GM12872 (cell line): ENCODE data around the gene SUPT5H.

Experiments
- CTCF ChIP-seq: IDR thresholded peaks from 3 replicates; pipeline ENCODE4 v1.5.1; 2011; ENCODE audit warnings: low read depth, mild to moderate bottlenecking, low read length, moderate library complexity; ENCODE audit not compliant: insufficient read depth

The SUPT5H gene

GRCh38 chr19:39507715-39508364 lies 62.5 kb downstream of the SUPT5H start:
- no peak for TF ChIP-seq CTCF

DNA sequence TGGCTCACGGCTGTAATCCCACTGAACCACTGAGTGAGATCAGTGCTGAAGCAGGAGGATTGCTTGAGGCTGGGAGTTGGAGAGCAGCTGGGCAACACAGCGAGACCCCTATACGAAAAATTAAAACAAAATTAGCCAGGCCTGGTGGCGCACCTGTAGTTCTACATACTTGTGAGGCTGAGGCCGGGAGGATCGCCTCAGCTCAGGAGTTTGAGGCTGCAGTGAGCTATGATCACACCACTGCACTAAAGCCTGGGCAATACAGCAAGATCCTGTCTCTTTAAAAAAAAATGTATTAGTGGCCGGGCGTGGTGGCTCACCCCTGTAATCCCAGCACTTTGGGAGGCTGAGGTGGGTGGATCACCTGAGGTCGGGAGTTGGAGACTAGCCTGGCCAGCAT lies 63.2 kb downstream of the SUPT5H start:
- no peak for TF ChIP-seq CTCF

DNA sequence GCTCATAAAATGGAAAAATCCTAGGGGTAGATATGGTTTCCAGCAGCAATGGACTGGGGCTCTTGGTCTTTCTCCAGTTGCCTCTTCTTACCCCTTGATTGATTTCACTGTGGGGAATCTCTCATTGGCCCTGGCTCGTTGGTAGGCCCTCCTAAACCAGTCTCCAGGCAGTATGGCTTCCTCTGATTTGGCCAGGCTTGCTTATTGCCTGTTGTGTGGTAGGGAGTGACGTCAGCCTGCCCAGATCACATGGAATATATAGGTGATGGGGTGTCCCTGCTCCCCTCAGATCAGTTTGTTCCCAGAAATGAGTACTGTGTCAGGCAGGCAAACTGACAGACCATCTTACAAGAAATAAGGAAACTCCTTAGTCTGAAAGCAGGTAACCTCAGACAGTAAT lies 63.9 kb downstream of the SUPT5H start:
- no peak for TF ChIP-seq CTCF

DNA sequence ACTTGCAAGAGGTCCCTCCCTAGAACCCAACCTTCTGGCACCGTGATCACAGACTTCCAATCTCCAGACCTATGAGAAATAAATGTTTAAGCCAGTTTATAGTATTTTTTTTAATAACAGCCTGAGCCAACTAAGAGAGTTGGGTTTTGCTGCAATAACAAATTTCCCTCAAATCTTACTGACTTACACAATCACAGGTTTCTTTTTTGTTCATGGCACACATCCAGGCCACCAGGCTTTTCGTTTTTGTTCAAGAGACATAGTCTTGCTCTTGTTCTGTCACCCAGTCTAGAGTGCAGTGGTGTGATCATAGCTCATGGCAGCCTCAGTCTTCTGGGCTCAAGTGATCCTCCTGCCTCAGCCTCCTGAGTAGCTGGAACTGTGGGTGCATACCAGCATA lies 67.6 kb downstream of the SUPT5H start:
- no peak for TF ChIP-seq CTCF

DNA sequence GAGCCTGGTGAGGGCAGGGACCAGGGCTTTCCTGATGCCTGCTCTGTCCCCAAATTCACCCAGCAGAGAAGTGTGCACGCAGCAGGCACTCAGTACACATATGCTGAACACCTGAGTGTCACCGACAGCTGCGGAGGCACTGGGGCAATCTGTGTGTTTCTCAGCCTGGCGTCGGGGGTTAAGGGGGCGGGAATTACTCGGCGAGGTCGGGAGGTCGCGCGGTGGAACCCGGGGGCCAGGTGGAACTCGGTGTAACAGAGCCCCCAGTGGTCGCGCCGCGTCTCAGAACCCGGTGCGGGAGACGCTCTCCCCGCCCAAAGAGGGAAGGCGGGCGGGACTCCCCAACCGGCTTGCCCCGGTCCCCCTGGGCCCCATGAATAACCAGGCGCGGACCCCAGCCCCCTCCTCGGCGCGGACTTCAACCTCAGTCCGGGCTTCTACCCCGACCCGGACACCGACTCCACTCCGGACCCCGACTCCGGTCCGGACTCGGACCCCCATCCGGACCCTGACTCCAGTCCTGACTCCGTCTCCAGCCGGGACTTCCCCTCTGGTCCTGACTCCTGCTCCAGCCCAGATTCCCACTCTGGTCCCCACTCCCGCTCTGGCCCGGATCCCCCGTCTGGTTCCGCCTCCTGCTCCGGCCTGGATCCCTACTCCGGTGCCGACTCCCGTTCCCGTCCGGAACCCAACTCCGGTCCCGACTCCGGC lies 69.6 kb downstream of the SUPT5H start, which contains the start of gene SELENOV:
SELENOV (plus strand) TSS at position 300 of the 711 bp plus-strand sequence; CDS start at position 374, 74 bp downstream.
- no peak for TF ChIP-seq CTCF

GRCh38 chr19:39515551-39516191 lies 70.3 kb downstream of the SUPT5H start:
- TF ChIP-seq CTCF: no peak

DNA sequence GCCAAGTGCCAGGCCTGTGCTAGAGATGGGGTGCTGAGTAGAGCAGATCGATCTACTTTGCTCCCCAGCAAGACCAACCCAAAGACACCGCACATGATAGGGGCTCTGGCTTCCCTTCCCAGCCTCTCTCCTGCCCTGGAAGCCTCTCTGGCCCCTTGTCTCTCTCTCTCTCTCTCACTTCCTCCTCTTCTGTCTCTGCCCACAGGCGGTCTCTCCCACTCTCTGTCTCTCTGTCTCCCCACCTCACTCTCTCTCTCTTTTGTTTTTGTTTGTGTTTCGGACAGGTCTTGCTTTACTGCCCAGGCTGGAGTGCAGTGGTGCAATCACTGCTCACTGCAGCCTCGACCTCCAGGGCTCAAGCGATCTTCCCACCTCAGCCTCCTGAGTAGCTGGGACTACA lies 70.9 kb downstream of the SUPT5H start:
- TF ChIP-seq CTCF: no peak
